Measurements from ENCODE around the gene SSR3. TPM values are rescaled to one million over a fixed set of nuclear protein-coding genes. Genes with fewer than 3 reads are reported as not detected.

The SSR3 gene
- total RNA-seq, 1 experiment from 2014 or later, result 531 TPM

GRCh38 chr3:156552973-156553372 lies 1.9 kb downstream of the SSR3 start:
- intact Hi-C loops (cut with micrococcal nuclease; ENCODE audit: unreplicated experiment), result no loop called here
- ChIA-PET POLR2A (ENCODE audit: low non-redundant PET) (interaction anchor here (0.8 kb wide), 1 partner anchor 53 kb away, joined by 5 read pairs; no protein-coding TSS in a partner anchor), CTCF (no interaction called here)
- Histone ChIP-seq H3K4me1 (ENCODE audit: insufficient read depth, low read length, poor library complexity, severe bottlenecking) (peaks cover 55% of the 10 kb centered on the region), H3K36me3 (ENCODE audit: insufficient read depth, low read length, poor library complexity, severe bottlenecking) (peaks cover 59% of the 10 kb centered on the region), H3K27ac (ENCODE audit: low read depth, low read length, poor library complexity, severe bottlenecking) (peak overlapping the region; percentile 91), H3K27me3 (replicated peaks; ENCODE audit: insufficient read depth, low read depth, low read length, poor library complexity) (no peaks in the 10 kb centered on the region), H3K4me3 (ENCODE audit: low read depth, low read length, poor library complexity, severe bottlenecking) (peak overlapping the region; percentile 93), H3K9me3 (ENCODE audit: low read depth, low read length, poor library complexity, severe bottlenecking) (no peaks in the 10 kb centered on the region)
- DNase-seq (ENCODE audit: low spot score), result no peak
- TF ChIP-seq EZH2 (IDR thresholded peaks at IDR 0.05; ENCODE audit: borderline replicate concordance, low read depth, low read length, poor library complexity, severe bottlenecking), result no peak
- TF ChIP-seq CTCF (conservative IDR thresholded peaks at IDR 0.05; ENCODE audit: low read depth, low read length), result no peak
- no TSS peak for BruUV-seq (replicated peaks)

- Histone ChIP-seq H3K27ac (ENCODE audit: low read depth, low read length, poor library complexity, severe bottlenecking) (peak overlapping the region; percentile 88), H3K4me1 (ENCODE audit: insufficient read depth, low read length, poor library complexity, severe bottlenecking) (peaks cover 59% of the 10 kb centered on the region), H3K9me3 (ENCODE audit: low read depth, low read length, poor library complexity, severe bottlenecking) (no peaks in the 10 kb centered on the region), H3K36me3 (ENCODE audit: insufficient read depth, low read length, poor library complexity, severe bottlenecking) (peaks cover 71% of the 10 kb centered on the region), H3K4me3 (ENCODE audit: low read depth, low read length, poor library complexity, severe bottlenecking) (peak overlapping the region; percentile 93), H3K27me3 (replicated peaks; ENCODE audit: insufficient read depth, low read depth, low read length, poor library complexity) (no peaks in the 10 kb centered on the region)
- ChIA-PET POLR2A (ENCODE audit: low non-redundant PET) (interaction anchor here (0.6 kb wide), 1 partner anchor 9 kb away, joined by 6 read pairs; no protein-coding TSS in a partner anchor), CTCF (no interaction called here)
- intact Hi-C loops (cut with micrococcal nuclease; ENCODE audit: unreplicated experiment), result no loop called here
- TF ChIP-seq CTCF (conservative IDR thresholded peaks at IDR 0.05; ENCODE audit: low read depth, low read length) (no peak), EZH2 (IDR thresholded peaks at IDR 0.05; ENCODE audit: borderline replicate concordance, low read depth, low read length, poor library complexity, severe bottlenecking) (no peak)
- no TSS peak for BruUV-seq (replicated peaks)
- no peak for DNase-seq (ENCODE audit: low spot score)
These were observed 3.2 kb downstream of the SSR3 start for GRCh38 chr3:156551746-156552145.

GRCh38 chr3:156551261-156551660 lies 3.7 kb downstream of the SSR3 start:
- no peaks in the 10 kb centered on the region for H3K9me3 ChIP-seq (ENCODE audit: low read depth, low read length, poor library complexity, severe bottlenecking)
- peak overlapping the region; percentile 88 for H3K27ac ChIP-seq (ENCODE audit: low read depth, low read length, poor library complexity, severe bottlenecking)
- peaks cover 64% of the 10 kb centered on the region for H3K4me1 ChIP-seq (ENCODE audit: insufficient read depth, low read length, poor library complexity, severe bottlenecking)
- ChIA-PET POLR2A (ENCODE audit: low non-redundant PET) (interaction anchor here (0.6 kb wide), 1 partner anchor 9 kb away, joined by 6 read pairs; no protein-coding TSS in a partner anchor), CTCF (no interaction called here)
- intact Hi-C loops (cut with micrococcal nuclease; ENCODE audit: unreplicated experiment), result no loop called here
- H3K27me3 ChIP-seq (replicated peaks; ENCODE audit: insufficient read depth, low read depth, low read length, poor library complexity), result no peaks in the 10 kb centered on the region
- no peak for DNase-seq (ENCODE audit: low spot score)
- BruUV-seq (replicated peaks), result no TSS peak
- H3K4me3 ChIP-seq (ENCODE audit: low read depth, low read length, poor library complexity, severe bottlenecking), result peak overlapping the region; percentile 93
- no peak for TF ChIP-seq EZH2 (IDR thresholded peaks at IDR 0.05; ENCODE audit: borderline replicate concordance, low read depth, low read length, poor library complexity, severe bottlenecking)
- H3K36me3 ChIP-seq (ENCODE audit: insufficient read depth, low read length, poor library complexity, severe bottlenecking), result peaks cover 76% of the 10 kb centered on the region

- Histone ChIP-seq H3K36me3 (ENCODE audit: insufficient read depth, low read length, poor library complexity, severe bottlenecking) (peaks cover 99% of the 10 kb centered on the region), H3K9me3 (ENCODE audit: low read depth, low read length, poor library complexity, severe bottlenecking) (no peaks in the 10 kb centered on the region), H3K4me1 (ENCODE audit: insufficient read depth, low read length, poor library complexity, severe bottlenecking) (peaks cover 88% of the 10 kb centered on the region), H3K27ac (ENCODE audit: low read depth, low read length, poor library complexity, severe bottlenecking) (peak overlapping the region; percentile 88), H3K4me3 (ENCODE audit: low read depth, low read length, poor library complexity, severe bottlenecking) (peak overlapping the region; percentile 1), H3K27me3 (replicated peaks; ENCODE audit: insufficient read depth, low read depth, low read length, poor library complexity) (no peaks in the 10 kb centered on the region)
- ChIA-PET POLR2A (ENCODE audit: low non-redundant PET) (no interaction called here), CTCF (no interaction called here)
- intact Hi-C loops (cut with micrococcal nuclease; ENCODE audit: unreplicated experiment), result loop anchor here (10.0 kb wide), 1 partner anchor 276 kb away; the partner anchor contains the start of gene LEKR1
- TF ChIP-seq CTCF (conservative IDR thresholded peaks at IDR 0.05; ENCODE audit: low read depth, low read length) (no peak), EZH2 (IDR thresholded peaks at IDR 0.05; ENCODE audit: borderline replicate concordance, low read depth, low read length, poor library complexity, severe bottlenecking) (no peak)
- BruUV-seq (replicated peaks), result no TSS peak
- no peak for DNase-seq (ENCODE audit: low spot score)
These were observed 6.0 kb downstream of the SSR3 start for GRCh38 chr3:156548902-156549301.

All from A673 (cell line).